ENCODE measurements around the gene ZNF37A.

The ZNF37A gene

DNA sequence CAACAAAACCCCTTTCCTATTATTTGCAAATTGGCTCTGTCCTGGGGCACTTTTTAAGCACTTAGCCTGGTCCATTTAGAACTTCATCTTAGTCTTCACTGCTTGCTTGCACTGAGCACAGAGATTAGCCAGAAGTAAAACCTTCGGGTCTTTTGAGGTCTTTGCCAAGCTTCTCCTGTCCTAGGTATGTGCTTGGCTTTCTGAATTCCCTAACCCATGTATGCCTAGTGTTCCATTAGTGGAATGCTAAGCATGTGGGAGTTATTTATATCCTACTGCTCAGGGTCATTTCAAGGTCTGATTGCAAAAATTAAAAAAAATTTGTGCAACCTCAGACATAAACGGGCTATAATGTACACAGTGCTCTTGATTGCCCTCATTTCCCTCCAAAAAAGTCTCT, 18.0 kb downstream of the ZNF37A start:
- no peak overlapping the region for H3K4me3 ChIP-seq (ENCODE audit: low read depth, low read length)
- DNase-seq (ENCODE audit: low read depth), result no peak
- no peak for TF ChIP-seq CTCF (IDR thresholded peaks at IDR 0.05; ENCODE audit: low read depth, low read length, missing control alignments)

DNA sequence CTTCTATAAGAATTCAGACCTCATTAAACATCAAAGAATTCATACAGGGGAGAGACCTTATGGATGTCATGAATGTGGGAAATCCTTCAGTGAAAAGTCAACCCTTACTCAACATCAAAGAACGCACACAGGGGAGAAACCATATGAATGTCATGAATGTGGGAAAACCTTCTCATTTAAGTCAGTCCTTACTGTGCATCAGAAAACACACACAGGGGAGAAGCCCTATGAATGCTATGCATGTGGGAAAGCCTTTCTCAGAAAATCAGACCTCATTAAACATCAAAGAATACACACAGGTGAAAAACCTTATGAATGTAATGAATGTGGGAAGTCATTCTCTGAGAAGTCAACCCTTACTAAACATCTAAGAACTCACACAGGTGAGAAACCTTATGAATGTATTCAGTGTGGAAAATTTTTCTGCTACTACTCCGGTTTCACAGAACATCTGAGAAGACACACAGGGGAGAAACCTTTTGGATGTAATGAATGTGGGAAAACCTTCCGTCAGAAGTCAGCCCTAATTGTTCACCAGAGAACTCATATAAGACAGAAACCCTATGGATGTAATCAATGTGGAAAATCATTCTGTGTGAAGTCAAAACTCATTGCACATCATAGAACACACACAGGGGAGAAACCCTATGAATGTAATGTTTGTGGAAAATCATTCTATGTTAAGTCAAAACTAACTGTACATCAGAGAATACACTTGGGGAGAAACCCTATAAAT, 24.1 kb downstream of the ZNF37A start:
- H3K4me3 ChIP-seq (ENCODE audit: low read depth, low read length), result no peak overlapping the region
- DNase-seq (ENCODE audit: low read depth), result no peak
- no peak for TF ChIP-seq CTCF (IDR thresholded peaks at IDR 0.05; ENCODE audit: low read depth, low read length, missing control alignments)

- no peak for TF ChIP-seq CTCF (IDR thresholded peaks at IDR 0.05; ENCODE audit: low read depth, low read length, missing control alignments)
Measured at GRCh38 chr10:38119038-38119437, 24.9 kb downstream of the ZNF37A start.

DNA sequence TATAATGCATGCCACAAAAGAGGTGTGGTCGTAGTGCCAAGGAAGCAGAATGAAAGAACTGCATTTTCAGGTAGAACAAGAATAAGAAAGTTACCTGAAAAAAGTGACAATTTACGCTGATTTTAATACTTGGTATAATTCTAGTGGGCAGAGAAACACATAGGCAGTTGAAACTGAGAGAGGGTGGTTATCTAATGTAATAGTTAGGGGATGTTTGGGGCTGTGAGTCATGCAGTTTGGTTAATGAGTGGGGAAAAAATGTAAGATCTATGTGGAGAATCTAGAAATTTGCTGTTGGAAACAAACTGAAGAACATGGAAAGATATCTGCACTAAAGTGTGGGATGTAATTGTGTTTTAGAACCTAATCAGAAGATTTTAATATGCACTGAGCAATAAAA, 33.7 kb downstream of the ZNF37A start:
- no peak for DNase-seq (ENCODE audit: low read depth)
- no peak overlapping the region for H3K4me3 ChIP-seq (ENCODE audit: low read depth, low read length)
- TF ChIP-seq CTCF (IDR thresholded peaks at IDR 0.05; ENCODE audit: low read depth, low read length, missing control alignments), result no peak

More at GRCh38 chr10:38119038-38119437, 24.9 kb downstream of the ZNF37A start:
- no peak for DNase-seq (ENCODE audit: low read depth)
- H3K4me3 ChIP-seq (ENCODE audit: low read depth, low read length), result no peak overlapping the region

DNA sequence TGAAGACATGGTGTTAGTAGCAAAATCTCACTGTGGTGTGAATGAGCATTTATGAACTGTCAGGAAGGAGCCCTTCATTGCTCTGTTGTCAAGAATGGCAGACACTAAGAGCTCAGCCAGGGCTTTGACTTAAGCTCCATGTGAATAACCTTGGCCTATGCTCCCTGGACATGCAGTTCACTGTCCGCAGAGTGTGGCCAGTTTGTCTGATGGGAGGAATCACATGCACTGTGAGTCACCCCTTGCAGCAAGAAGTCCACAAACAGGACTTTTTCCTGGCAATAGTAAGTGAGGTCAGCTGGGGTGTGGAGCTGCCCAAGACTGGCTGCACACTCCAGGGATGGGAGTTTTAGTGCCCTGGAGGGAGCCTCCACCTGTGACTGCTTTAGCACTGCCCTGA, 49.5 kb downstream of the ZNF37A start:
- DNase-seq (ENCODE audit: low read depth), result no peak

DNA sequence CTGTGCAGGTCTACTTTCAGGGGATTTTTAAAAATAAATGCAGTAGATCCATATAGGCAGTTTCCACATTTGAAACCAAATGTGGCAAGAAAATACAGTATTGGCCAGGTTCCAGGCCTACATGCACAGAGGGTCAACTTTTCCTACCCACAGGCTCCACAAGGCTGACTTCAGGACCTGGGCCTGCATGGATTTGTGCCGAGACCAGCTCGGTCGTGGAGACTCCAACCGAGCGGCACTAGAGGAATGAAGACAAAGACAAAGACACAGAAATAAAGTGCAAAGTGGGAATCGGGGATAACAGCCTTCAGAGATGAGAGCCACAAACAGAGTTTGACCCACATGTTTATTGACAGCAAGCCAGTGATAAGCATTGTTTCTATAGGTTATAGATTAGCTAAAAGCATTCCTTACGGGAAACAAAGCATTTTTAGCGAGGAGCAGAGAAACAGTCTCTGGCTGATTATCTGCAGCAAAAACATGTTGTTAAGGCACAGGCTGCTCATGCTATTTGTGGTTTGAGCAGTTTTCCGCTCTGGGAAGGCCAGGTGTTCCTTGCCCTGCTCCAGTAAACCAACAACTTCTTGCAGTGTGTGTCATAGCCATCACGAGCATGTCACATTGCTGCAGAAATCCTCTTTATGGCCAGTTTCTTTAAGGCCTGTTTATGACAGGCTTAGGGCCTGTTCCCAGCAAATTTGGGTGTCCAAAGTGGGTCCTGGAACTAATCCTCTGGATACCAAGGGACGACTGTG, 52.6 kb downstream of the ZNF37A start:
- no peak overlapping the region for H3K4me3 ChIP-seq (ENCODE audit: low read depth, low read length)
- TF ChIP-seq CTCF (IDR thresholded peaks at IDR 0.05; ENCODE audit: low read depth, low read length, missing control alignments), result no peak
- no peak for DNase-seq (ENCODE audit: low read depth)

More for the DNA sequence above, 49.5 kb downstream of the ZNF37A start:
- TF ChIP-seq CTCF (IDR thresholded peaks at IDR 0.05; ENCODE audit: low read depth, low read length, missing control alignments), result no peak
- no peak overlapping the region for H3K4me3 ChIP-seq (ENCODE audit: low read depth, low read length)
